ENCODE measurements around the gene CDH6.

- TF ChIP-seq CTCF (IDR thresholded peaks at IDR 0.05) (no peak), POLR2A (IDR thresholded peaks at IDR 0.05) (no peak)
Measured at GRCh38 chr5:31333475-31333874, 140.0 kb downstream of the CDH6 start.

All from lower leg skin (tissue), 3 donors.